ENCODE measurements around the gene FSTL4. TPM values are rescaled to one million over a fixed set of nuclear protein-coding genes. Genes with fewer than 3 reads are reported as not detected.

FSTL4 gene
- total and polyA plus RNA-seq, 2 of the 4 experiments (the other 2 are of a cell fraction), result 0.18 TPM; not detected in 1

- Histone ChIP-seq H3K56ac (ENCODE audit: extremely low read depth, insufficient read depth, low read length) (no peak overlapping the region), H3K23ac (ENCODE audit: low read depth, low read length) (no peak overlapping the region), H2AK9ac (replicated peaks; ENCODE audit: low read depth, low read length, poor library complexity) (no peak overlapping the region), H2BK5ac (ENCODE audit: low read depth, low read length, poor library complexity, severe bottlenecking) (no peak overlapping the region), H2BK120ac (ENCODE audit: low read depth, low read length) (no peak overlapping the region), H3K14ac (replicated peaks; ENCODE audit: low read depth, low read length) (no peak overlapping the region), H3K9me1 (ENCODE audit: insufficient read depth, low read length) (no peaks in the 10 kb centered on the region), H2BK15ac (ENCODE audit: low read depth, low read length) (no peak overlapping the region), H2BK20ac (ENCODE audit: low read depth, low read length) (no peak overlapping the region), H4K8ac (ENCODE audit: low read depth in 2 of 2, low read length in 2 of 2) (no peak overlapping the region), H3K27ac (ENCODE audit: insufficient read depth, low read length) (no peak overlapping the region), H2AK5ac (ENCODE audit: low read depth, low read length) (no peak overlapping the region), H4K20me1 (ENCODE audit: insufficient read depth, low read length) (no peaks in the 10 kb centered on the region), H3K4me2 (ENCODE audit: low read depth, low read length) (no peak overlapping the region), H3K4ac (ENCODE audit: low read depth, low read length) (no peak overlapping the region), H2AFZ (replicated peaks; ENCODE audit: low read length, poor library complexity) (no peak overlapping the region), H3K36me3 (ENCODE audit: control insufficient read depth, insufficient read depth, low read length) (no peaks in the 10 kb centered on the region), H4K5ac (ENCODE audit: low read depth, low read length) (no peak overlapping the region), H3K9me3 (ENCODE audit: control insufficient read depth, insufficient read depth, low read length) (no peaks in the 10 kb centered on the region), H3K79me1 (ENCODE audit: low read depth in 1 of 2, low read length in 2 of 2) (no peaks in the 10 kb centered on the region), H3K18ac (ENCODE audit: low read depth, low read length) (no peak overlapping the region), H3K4me1 (ENCODE audit: control insufficient read depth, insufficient read depth, low read length) (no peaks in the 10 kb centered on the region), H4K91ac (ENCODE audit: insufficient read depth, low read depth, low read length) (no peak overlapping the region), H3K4me3 (ENCODE audit: insufficient read depth, low read depth, low read length) (no peak overlapping the region), H3K27me3 (ENCODE audit: control insufficient read depth, insufficient read depth, low read length) (peaks cover 12% of the 10 kb centered on the region), H3K9ac (ENCODE audit: low read depth, low read length) (no peak overlapping the region)
- 51% methylated on average over 3 of the region's 3 CpGs; no CpG with 5 or more reads in 1 of the 2 experiments for WGBS, 2 experiments (ENCODE audit: extremely low coverage in 2 of 2, insufficient read length in 1 of 2)
- no peak for TF ChIP-seq BHLHE40 (IDR thresholded peaks at IDR 0.05; ENCODE audit: low read depth, low read length)
- TF ChIP-seq MAZ (IDR thresholded peaks at IDR 0.05; ENCODE audit: borderline replicate concordance, low read depth, low read length), result no peak
- no peak for TF ChIP-seq FOS (IDR thresholded peaks at IDR 0.05; ENCODE audit: low read depth, low read length)
- TF ChIP-seq, protein P1, sequence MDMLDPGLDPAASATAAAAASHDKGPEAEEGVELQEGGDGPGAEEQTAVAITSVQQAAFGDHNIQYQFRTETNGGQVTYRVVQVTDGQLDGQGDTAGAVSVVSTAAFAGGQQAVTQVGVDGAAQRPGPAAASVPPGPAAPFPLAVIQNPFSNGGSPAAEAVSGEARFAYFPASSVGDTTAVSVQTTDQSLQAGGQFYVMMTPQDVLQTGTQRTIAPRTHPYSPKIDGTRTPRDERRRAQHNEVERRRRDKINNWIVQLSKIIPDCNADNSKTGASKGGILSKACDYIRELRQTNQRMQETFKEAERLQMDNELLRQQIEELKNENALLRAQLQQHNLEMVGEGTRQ (IDR thresholded peaks at IDR 0.05; ENCODE audit: low read depth, low read length), result no peak
- TF ChIP-seq MXI1 (IDR thresholded peaks at IDR 0.05; ENCODE audit: borderline replicate concordance, low read depth, low read length), result no peak
- TF ChIP-seq, protein P2, sequence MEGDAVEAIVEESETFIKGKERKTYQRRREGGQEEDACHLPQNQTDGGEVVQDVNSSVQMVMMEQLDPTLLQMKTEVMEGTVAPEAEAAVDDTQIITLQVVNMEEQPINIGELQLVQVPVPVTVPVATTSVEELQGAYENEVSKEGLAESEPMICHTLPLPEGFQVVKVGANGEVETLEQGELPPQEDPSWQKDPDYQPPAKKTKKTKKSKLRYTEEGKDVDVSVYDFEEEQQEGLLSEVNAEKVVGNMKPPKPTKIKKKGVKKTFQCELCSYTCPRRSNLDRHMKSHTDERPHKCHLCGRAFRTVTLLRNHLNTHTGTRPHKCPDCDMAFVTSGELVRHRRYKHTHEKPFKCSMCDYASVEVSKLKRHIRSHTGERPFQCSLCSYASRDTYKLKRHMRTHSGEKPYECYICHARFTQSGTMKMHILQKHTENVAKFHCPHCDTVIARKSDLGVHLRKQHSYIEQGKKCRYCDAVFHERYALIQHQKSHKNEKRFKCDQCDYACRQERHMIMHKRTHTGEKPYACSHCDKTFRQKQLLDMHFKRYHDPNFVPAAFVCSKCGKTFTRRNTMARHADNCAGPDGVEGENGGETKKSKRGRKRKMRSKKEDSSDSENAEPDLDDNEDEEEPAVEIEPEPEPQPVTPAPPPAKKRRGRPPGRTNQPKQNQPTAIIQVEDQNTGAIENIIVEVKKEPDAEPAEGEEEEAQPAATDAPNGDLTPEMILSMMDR (conservative IDR thresholded peaks at IDR 0.05; ENCODE audit: low read depth, low read length), result no peak
- BruUV-seq (replicated peaks), result no TSS peak
- ATAC-seq (ENCODE audit: low read depth) (no peak), DNase-seq (no peak)
- intact Hi-C loops (cut with micrococcal nuclease) (no loop called here), dilution Hi-C loops (cut with HindIII; ENCODE audit: low sequenced_read_pairs, unreplicated experiment) (no loop called here), in situ Hi-C loops (cut with MboI; ENCODE audit: low sequenced_read_pairs) (no loop called here)
- CTCF ChIA-PET, result no interaction called here
- POLR2A ChIA-PET (ENCODE audit: unreplicated experiment), result no interaction called here
Measured at GRCh38 chr5:133482028-133482427, 130.3 kb downstream of the FSTL4 start.

Measured in IMR-90 (cell line).